K562 (cell line): Measurements from ENCODE around the gene TAP2. TPM values are rescaled to one million over a fixed set of nuclear protein-coding genes. Genes with fewer than 3 reads are reported as not detected.
A peak's percentile ranks its signal among the peaks of the same experiment; 100 is the strongest.

Experiments used
- ADNP ChIP-seq: fragments of 200-800 bp; sonication (Bioruptor generic); IDR thresholded peaks from 2 replicates; pipeline ENCODE4 v1.6.1; 2016; ENCODE audit warnings: missing genetic modification characterization, missing compliant biosample characterization
- ATF1 ChIP-seq, 2 experiments: fragments of 450-650 bp in 1 of 2; IDR thresholded peaks; 2 replicates each; pipeline ENCODE4 v1.6.1; 2016; ENCODE audit warnings: missing compliant biosample characterization in 1 of 2, missing genetic modification characterization in 1 of 2
- BRF1 ChIP-seq: IDR thresholded peaks from 3 replicates; pipeline ENCODE4 v1.6.1; 2011; ENCODE audit warnings: borderline replicate concordance, mild to moderate bottlenecking; ENCODE audit not compliant: insufficient read length; ENCODE audit errors: extremely low read depth
- E2F8 ChIP-seq: fragments of 450-650 bp; IDR thresholded peaks from 2 replicates; pipeline ENCODE4 v1.7.1; 2018; ENCODE audit warnings: mild to moderate bottlenecking, low read depth; ENCODE audit not compliant: partially characterized antibody
- FOXK1 ChIP-seq: sonication (generic); formaldehyde crosslinking; IDR thresholded peaks from 2 replicates; pipeline ENCODE4 v1.8.0; 2022; ENCODE audit warnings: missing genetic modification reagents, mild to moderate bottlenecking, borderline replicate concordance
- MAFK ChIP-seq: IDR thresholded peaks from 2 replicates; pipeline ENCODE4 v1.6.1; 2011; ENCODE audit warnings: low read length, improper control_type of control experiment
- NCOR1 ChIP-seq: fragments of 450-650 bp; IDR thresholded peaks from 2 replicates; pipeline ENCODE4 v1.6.1; 2016; ENCODE audit warnings: mild to moderate bottlenecking, moderate library complexity
- NFE2L1 ChIP-seq: fragments of 450-650 bp; IDR thresholded peaks from 2 replicates; pipeline ENCODE4 v1.6.1; 2016; ENCODE audit warnings: missing genetic modification characterization, low read depth, mild to moderate bottlenecking, missing compliant biosample characterization, moderate library complexity, borderline replicate concordance
- NKRF ChIP-seq: fragments of 450-650 bp; IDR thresholded peaks from 2 replicates; pipeline ENCODE4 v1.6.1; 2016; ENCODE audit warnings: borderline replicate concordance
- NUFIP1 ChIP-seq: fragments of 450-650 bp; IDR thresholded peaks from 2 replicates; pipeline ENCODE4 v1.6.1; 2018; ENCODE audit not compliant: partially characterized antibody
- PBX2 ChIP-seq, 2 experiments: IDR thresholded peaks in 1 of 2; conservative IDR thresholded peaks in 1 of 2; 2 replicates each; pipeline ENCODE4 v1.6.1; 2016; ENCODE audit warnings: low read depth in 2 of 2, mild to moderate bottlenecking in 1 of 2, missing compliant biosample characterization in 1 of 2, missing genetic modification characterization in 1 of 2, moderate library complexity in 1 of 2
- POLR2AphosphoS5 ChIP-seq: IDR thresholded peaks from 2 replicates; pipeline ENCODE4 v1.6.1; 2011; ENCODE audit warnings: mild to moderate bottlenecking, low read depth, low read length, moderate library complexity; ENCODE audit not compliant: control insufficient read depth, insufficient read depth
- POU5F1 ChIP-seq: fragments of 150-350 bp; IDR thresholded peaks from 2 replicates; pipeline ENCODE4 v1.6.1; 2014; ENCODE audit warnings: borderline replicate concordance, low read length, low read depth, mild to moderate bottlenecking; ENCODE audit not compliant: partially characterized antibody
- SMARCA5 ChIP-seq: fragments of 450-650 bp; IDR thresholded peaks from 2 replicates; pipeline ENCODE4 v1.6.1; 2016
- SPI1 ChIP-seq: IDR thresholded peaks from 2 replicates; pipeline ENCODE4 v1.6.1; 2011; ENCODE audit warnings: low read depth, low read length, control low read depth, borderline replicate concordance
- WHSC1 ChIP-seq: IDR thresholded peaks from one replicate; pipeline ENCODE4 v1.6.1; 2012; ENCODE audit warnings: low read length, control low read depth, inconsistent platforms
- ZNF551 ChIP-seq: fragments of 250-450 bp; sonication (Bioruptor Pico); IDR thresholded peaks from 2 replicates; pipeline ENCODE4 v1.5.0; 2021; ENCODE audit warnings: mild to moderate bottlenecking, moderate library complexity
- ZNF583 ChIP-seq: fragments of 250-450 bp; sonication (Bioruptor Pico); IDR thresholded peaks from 2 replicates; pipeline ENCODE4 v1.4.0; 2020
- polyA plus RNA-seq, 8 experiments: library from polyadenylated mRNA; depleted of rRNA in 4 of 8; stranded (reverse) in 5 of 8; unstranded in 3 of 8; fragments of >200 nt; fragmentation: Nextera tagmentation in 2 of 8; fragmentation: Illumina TruSeq in 1 of 8; extraction: Ambion mirVana in 2 of 8; extraction: Trizol in 1 of 8; gene quantifications; 2 replicates each; pipeline versions ENCODE4 v1.2.1 to v1.2.3, GENCODE V29; 2011 to 2014; ENCODE audit warnings: inconsistent platforms in 1 of 8, missing spikeins in 1 of 8
- total RNA-seq, 7 experiments: library from RNA; depleted of rRNA in 6 of 7; stranded (reverse); fragments of >200 nt in 6 of 7; fragmentation: Illumina TruSeq in 2 of 7; extraction: Trizol in 2 of 7; gene quantifications; 2 replicates each; pipeline versions ENCODE4 v1.2.1 to v1.2.3, GENCODE V29; 2011 to 2021; ENCODE audit warnings: low replicate concordance in 1 of 7

TAP2 gene
- total and polyA plus RNA-seq, 9 of the 15 experiments (the other 6 are each of a cell fraction or from before 2014, with no cell fraction given): 2.0 to 53.5 (median 19.6) TPM

- TF ChIP-seq E2F8: no peak
- TF ChIP-seq NKRF: no peak
- no peak for TF ChIP-seq WHSC1
- 0 out of 2 replicates have a peak, but pooled peaks have one; percentile 19 for TF ChIP-seq SPI1
- no peak for TF ChIP-seq ZNF551 (CRISPR knock-in tag)
- TF ChIP-seq ATF1 (CRISPR knock-in tag; IDR thresholded peaks at IDR 0.05): no peak
- TF ChIP-seq ATF1 (tag; IDR thresholded peaks at IDR 0.05): no peak
- TF ChIP-seq NFE2L1 (tag): no peak
- no peak for TF ChIP-seq NUFIP1
- no peak for TF ChIP-seq BRF1
- TF ChIP-seq PBX2 (CRISPR knock-in tag; IDR thresholded peaks at IDR 0.05; ENCODE audit: low read depth): no peak
- TF ChIP-seq PBX2 (tag; conservative IDR thresholded peaks at IDR 0.05; ENCODE audit: low read depth): no peak
- no peak for TF ChIP-seq POU5F1
- no peak for TF ChIP-seq MAFK
- no peak for TF ChIP-seq POLR2AphosphoS5
- no peak for TF ChIP-seq SMARCA5
- no peak for TF ChIP-seq FOXK1 (CRISPR knock-in tag)
- no peak for TF ChIP-seq ZNF583 (CRISPR knock-in tag)
- no peak for TF ChIP-seq ADNP
- TF ChIP-seq NCOR1: no peak
Observed at GRCh38 chr6:32796848-32797776, 41.4 kb downstream of the TAP2 start (continued).
